ENCODE results near the gene TSR1. TPM values are rescaled to one million over a fixed set of nuclear protein-coding genes. Genes with fewer than 3 reads are reported as not detected.

TSR1 gene
- total RNA-seq, 1 experiment from 2014 or later = 50.8 TPM

DNA sequence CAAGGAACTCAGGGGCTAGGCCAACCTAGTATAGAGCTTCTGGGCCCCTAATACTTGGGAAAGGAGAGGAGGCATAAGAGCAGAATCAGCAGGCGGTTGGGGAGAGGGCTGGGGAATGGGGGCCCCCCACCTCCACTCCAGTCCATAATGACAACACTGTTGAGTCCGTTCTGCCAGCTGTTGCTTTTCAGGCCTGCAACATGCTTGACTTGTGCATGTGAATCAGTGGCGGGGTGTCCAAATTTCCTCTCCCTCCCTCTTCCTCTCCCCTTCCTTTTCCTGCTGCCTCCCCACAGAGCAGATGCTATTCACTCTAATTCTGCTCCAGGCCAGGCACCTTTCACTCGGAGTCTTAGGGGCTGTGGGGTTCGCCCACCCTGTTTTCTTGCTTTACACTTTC, 32.8 kb upstream of the TSR1 start:
- no peak for DNase-seq (ENCODE audit: low read depth)

DNA sequence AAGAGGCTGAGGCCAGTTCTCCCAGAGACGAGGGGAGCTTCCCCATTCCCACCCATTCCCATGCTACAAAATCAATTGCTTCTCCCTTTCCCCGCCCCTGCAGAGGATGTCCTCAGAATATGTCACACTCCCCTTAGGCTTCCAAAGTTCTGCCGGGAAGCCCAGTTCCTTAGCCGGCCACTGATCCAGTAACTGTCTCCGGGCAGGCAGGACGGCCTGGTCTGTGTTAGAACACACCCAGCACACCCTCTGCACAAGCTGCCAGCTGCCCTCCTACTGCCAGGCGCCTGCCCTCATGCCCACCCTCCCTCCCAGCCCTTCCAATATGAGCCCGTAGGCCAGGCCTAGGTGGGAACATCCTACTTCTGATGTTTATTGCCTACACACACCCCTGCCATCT, 32.1 kb upstream of the TSR1 start:
- no peak for DNase-seq (ENCODE audit: low read depth)

DNA sequence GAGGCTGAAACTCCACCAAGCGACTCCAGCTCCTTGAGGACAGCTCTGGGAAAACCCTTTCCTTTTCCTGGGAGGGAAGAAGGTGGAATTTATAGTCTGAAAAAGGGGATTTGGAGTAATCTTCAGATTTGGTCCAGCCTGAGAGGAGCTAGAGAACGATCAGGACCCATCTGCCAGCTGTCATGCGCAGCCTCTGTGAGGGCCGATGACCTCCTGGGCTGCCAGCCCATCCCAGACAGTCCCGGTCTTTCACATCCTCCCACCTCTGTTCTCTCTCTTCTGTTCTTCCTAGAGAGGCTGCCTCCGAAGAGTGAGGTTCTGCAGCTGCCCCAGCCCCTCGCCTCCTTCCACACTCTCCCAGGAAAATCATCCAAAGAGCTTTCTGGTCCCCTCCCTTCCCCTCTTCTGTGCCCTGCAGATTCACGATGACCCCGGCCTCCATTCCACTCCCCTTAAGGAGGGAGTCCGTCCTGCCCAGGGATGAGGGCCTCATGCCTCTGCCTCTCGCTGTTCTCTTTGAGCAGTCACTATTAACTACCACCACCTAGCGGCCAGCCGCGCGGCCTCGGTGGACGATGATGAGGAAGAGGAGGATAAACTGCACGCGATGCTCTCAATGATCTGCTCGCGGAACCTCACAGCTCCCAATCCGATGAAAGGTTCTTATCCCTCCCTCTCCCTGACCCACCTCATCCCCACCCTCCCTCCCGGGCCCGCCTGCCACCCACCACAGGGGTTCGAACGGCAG, 30.7 kb upstream of the TSR1 start:
- no peak for DNase-seq (ENCODE audit: low read depth)

DNA sequence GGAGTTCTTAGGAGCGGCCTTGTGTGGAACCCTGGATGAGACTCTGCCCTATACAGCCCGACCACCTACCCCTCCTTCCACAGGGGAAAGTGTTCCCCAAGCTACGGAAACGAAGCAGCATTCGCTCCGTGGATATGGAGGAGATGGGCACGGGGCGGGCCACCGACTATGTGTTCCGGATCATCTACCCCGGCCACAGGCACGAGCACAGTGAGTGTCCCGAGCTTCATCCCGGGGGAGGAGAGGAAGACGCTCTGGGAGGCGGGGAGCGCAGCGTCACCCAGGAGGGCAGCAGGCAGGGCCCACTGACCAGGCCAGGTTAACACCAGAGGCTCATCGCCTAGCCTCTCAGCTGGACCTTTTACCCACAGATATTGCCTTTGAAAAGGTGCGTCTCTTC, 28.9 kb upstream of the TSR1 start:
- no peak for DNase-seq (ENCODE audit: low read depth)

DNA sequence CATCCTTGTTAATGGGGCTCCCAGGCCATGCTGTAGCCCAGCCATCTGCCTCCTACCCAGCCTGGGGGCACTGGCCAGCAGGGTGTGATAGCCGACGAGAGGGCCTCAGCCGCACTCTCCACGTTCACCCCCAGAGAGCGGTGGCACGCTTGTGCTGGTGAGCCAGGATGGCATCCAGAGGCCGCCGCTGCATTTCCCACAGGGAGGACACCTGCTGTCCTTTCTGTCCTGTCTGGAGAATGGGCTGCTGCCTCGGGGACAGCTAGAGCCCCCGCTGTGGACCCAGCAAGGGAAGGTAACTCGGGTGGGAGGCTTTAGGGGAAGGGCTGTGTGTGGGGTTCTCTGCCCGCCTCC, 28.5 kb upstream of the TSR1 start:
- no peak for DNase-seq (ENCODE audit: low read depth)

DNA sequence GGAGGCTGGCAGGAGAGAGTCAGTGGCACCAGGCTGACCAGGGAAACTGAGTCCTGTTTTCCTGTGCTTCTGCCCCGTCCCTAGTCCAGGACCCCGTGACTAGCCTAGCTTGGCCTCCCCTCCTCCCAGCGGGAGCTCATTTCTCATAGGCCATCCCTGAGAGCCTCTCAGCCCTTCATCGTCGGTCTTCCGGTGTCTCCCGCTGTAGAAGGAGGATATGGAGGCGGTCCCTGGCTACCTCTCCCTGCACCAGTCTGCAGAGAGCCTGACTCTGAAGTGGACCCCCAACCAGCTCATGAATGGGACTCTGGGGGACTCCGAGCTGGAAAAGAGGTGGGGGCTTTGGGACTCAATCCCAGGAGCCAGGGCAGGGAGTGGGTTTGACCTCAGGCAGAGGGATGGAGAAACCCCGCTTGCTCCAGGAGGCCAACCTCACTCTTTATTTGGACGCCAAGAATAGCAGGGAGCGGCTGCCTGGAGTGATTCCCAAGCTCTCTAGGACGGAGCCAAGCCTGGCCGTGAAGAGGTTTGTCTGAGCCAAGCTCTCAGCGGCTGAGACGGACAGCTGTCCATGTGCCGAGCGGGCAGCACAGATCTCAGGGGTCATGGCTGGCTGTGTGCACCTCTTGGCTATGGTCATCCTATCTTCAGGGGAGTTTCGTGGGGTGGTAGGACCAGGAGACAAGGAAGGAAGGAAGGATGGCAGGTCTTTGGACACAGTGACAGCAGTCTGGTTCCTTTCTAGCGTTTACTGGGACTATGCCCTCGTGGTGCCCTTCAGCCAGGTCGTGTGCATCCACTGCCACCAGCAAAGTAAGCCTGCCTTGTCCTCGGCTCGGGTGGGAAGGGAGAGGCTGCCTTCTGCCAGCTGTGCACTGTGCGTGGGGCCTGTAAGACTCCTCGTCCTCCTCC, 27.9 kb upstream of the TSR1 start:
- no peak for DNase-seq (ENCODE audit: low read depth)

DNA sequence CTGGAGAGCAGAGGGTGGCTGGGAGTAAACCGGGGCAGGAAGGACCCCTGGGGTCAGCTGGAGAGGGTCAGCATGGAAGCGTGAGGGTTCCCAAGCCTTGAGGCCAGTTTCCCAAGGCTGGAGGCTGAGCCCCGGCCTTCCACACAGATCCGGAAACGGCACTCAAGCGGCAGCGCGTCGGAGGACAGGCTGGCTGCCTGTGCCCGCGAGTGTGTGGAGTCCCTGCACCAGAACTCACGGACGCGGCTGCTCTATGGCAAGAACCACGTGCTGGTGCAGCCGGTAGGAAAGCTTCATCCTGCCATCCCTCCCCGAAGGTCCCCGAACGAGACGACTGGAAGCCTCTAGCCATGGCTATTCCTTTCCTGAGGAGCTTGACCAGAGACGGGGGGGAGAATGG, 27.1 kb upstream of the TSR1 start:
- no peak for DNase-seq (ENCODE audit: low read depth)

DNA sequence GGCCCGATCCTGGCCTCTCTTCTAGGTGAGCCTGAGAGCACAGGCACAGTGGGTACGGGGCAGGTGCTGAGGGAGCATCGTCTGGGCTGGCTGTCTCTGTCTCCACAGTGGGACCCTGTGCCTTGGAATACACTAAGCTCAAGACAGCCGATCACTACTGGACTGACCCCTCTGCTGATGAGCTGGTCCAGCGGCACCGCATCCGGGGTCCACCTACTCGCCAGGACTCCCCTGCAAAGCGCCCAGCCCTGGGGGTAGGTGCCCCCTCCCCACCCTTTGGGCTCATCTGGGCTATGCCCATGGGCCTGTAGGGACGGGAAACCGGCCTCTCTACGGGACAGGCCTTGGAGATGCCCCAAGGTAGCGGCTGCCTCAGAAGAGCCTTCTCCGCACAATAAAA, 26.6 kb upstream of the TSR1 start:
- no peak for DNase-seq (ENCODE audit: low read depth)

DNA sequence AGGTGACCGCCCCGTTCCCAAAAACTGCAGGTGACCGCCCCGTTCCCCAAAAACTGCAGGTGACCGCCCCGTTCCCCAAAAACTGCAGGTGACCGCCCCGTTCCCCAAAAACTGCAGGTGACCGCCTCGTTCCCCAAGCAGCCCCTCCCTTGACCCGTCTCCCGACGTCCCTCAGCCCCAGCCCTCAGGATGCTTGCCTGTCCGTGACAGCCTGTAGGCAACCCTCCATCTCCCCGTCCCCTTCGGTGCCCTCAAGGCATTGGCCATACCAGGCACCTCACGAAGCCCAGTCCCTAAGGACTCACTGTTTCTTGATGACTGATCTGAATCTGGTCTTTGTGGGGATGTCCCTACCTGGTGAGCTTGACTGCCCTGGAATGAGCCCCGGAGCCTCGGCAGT, 26.2 kb upstream of the TSR1 start:
- DNase-seq (ENCODE audit: low read depth) = no peak

DNA sequence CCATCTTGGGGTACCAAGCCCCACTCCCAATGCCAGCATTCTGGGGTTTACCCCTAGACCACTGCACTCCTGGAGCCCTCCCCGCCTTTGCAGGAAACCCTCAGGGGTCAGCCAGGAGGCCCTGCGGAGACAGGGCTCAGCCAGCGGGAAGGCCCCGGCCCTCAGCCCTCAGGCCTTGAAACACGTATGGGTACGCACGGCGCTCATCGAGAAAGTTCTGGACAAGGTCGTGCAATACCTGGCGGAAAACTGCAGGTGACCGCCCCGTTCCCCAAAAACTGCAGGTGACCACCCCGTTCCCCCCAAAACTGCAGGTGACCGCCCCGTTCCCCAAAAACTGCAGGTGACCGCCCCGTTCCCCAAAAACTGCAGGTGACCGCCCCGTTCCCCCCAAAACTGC, 25.8 kb upstream of the TSR1 start:
- DNase-seq (ENCODE audit: low read depth) = no peak

DNA sequence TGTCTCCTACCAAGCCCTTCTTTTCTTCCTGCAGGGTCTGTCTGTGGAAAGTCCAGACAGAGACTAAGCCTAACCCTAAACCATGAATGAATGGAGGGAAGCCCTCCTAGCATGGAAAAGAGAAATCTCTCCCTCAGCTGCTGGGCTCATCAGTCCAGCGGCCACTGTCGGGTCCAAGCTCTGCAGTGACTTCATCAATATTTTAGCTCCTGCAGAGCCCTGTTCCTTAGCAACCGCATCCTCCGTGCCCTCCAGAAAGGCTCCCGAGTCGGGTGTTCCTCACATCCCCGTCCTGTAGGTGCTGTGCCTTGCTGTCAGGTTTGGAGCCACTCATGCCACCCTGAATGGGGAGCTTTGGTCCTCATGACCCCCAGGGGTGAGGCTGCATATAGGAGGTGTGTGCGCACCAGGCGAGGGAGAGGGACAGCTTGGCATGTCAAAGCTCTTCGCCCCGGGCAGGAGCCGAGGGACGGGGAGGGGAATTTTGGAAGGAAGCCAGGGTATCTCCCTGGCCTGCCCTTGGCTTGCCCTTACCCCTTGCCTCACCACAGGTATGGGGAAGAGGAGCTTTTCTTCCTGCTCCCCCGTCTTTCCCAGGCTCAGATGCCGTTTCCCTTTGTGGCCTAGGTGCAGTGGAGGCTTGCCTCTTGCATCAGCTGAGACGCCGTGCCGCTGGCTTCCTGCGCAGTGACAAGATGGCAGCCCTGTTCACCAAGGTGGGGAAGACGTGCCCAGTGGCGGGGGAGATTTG, 24.9 kb upstream of the TSR1 start:
- DNase-seq (ENCODE audit: low read depth) = no peak

DNA sequence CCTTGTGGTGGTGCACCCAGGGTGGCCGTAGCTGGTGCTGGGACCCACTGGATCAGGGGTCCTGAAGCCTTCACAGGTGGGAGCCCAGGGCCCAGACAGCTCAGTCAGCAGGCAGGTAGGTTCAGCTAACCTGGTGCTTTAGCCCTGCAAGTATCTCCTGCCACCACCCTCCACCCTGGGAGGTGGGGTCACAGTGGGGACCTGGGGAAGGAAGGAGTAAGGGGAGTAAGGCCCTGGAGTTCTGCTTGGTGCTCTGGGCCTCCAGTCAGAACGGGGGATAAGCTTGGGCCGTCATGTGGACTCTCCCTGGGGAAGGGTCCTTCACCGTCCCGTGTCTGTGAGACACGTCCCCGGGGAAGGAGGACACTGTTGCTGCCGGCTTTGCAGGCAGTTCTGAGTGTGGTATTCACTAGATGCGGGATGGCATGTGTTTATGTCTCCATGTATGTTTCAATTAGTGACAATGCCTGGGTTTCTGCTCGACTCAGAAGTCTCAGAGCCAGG, 21.7 kb upstream of the TSR1 start:
- no peak for DNase-seq (ENCODE audit: low read depth)

DNA sequence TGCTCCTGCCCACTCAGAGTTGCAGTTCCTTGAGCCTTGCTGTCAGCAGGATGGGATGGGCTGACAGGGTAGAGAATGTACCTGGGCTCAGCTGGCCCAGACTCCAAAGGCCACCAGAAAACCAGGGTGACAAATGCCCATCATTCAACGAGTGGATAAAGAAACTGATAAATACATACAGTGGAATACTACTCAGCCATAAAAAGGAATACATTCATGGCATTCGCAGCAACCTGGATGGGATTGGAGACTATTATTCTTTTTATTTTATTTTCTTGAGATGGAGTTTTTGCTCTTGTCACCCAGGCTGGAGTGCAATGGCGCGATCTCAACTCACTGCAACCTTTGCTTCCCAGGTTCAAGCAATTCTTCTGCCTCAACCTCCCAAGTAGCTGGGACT, 21.0 kb upstream of the TSR1 start:
- no peak for DNase-seq (ENCODE audit: low read depth)

DNA sequence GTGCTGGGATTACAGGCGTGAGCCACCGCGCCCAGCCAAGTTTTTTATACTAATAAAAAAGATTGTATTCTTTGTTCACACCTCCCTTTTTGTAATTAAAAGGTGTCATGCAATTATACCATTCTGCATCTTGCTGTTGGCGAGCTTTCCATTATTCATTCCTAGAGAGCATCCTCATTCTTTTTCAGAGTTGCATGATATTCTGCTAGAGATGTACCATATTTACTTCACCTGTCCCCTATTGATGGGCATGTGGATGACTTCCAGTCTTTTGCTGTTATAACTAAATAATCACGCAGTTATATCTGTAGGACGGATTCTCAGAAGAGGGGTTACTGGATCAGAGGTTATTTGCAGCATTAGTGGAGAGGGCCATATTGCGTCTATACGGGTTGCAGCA, 18.1 kb upstream of the TSR1 start:
- DNase-seq (ENCODE audit: low read depth) = no peak

DNA sequence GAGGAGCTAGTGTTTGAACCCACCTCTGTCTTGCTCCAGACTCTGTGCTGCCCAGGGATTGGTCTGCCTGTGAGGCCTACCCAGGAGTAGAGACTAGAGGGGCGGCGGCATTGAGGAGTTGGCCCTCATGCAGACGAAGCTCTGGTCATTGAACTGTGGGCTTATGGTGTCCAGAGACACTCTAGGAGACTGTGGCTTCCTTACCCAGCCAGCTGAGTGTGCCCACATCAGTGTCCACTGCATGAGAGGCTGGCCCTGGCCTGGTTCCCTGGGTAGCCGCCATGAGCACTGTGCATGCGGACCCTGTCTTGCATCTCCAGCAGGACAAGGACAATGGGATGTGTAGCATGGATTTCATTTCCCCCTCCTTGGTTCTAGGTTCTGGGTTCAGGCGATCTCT, 15.0 kb upstream of the TSR1 start:
- no peak for DNase-seq (ENCODE audit: low read depth)

DNA sequence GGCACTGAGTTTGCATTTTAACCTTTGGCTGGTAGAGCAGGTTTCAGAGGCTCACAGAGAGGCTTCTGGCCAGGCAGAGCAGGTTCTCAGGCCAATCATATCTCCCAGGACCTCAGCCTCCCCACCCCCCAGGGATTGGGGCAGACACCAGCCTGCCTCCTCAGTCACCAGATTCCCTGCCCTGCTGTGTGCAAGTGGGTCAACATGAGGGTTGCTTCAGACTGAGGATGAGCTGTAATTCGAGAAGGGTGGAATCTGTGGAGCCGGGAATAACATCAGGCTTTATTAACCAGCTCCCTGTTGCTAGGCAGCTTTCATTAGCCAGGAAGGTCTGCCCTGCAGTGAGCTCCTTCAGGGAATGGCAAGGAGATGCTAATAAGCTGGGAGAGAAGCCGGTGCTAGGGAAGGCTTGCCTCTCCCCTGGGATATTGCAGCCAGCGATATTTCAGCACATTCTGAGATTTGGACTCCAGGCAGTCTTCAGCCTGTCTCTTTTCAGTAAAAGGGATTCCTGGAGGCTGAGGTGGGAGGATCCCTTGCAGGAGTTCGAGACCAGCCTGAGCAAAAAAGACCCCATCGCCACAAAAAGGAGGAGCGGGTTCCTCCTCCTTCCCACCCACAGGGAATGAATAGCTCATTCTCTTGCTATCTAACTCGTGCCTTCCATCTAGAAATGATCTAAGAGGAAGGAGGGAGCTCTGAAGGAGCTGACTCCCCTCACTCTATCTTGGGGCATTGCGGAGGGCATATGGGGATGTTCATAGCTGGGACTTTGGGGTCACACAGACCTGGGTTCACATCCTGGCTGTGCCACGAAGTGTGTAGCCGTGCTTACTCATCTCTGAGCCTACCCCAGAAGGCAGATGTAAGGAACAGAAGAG, 11.8 kb upstream of the TSR1 start:
- DNase-seq (ENCODE audit: low read depth) = peak; percentile 53

DNA sequence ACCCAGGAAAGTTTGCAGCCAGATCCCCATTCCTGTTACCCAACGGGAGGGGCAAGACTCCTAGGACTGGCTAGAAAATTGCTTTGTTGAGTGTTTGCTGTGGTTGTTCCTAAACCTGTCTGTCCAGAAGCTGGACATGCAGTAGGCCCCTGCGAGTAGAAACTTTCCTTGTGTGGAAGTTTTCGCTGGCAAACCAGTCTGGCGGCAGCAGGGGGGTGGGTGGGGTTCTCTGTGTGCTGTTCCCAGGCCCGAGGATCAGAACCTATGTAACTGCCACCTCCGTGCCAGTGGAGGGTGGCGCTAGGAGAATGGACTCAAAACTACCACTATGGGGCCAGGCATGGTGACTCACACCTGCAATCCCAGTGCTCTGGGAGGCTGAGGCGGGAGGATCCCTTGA, 10.2 kb upstream of the TSR1 start:
- no peak for DNase-seq (ENCODE audit: low read depth)

DNA sequence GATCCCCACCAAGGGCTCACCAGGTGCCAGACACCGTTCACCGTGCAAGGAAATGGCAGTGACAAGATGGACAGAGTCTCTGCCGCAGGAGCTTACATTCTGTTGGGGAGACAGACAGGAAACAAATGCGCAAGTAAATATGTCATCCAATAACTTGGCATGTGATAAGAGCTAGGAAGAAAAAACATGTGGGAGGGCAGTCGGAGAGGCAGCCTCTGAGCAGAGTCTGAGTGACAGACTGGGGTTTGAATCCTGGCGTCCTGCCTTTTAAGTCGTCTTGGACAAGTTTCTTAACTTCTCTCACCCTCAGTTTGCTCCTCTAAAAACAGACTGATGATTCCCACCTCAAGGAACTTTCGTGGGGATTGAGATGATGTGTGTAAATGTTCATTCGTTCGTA, 8.3 kb upstream of the TSR1 start:
- no peak for DNase-seq (ENCODE audit: low read depth)

DNA sequence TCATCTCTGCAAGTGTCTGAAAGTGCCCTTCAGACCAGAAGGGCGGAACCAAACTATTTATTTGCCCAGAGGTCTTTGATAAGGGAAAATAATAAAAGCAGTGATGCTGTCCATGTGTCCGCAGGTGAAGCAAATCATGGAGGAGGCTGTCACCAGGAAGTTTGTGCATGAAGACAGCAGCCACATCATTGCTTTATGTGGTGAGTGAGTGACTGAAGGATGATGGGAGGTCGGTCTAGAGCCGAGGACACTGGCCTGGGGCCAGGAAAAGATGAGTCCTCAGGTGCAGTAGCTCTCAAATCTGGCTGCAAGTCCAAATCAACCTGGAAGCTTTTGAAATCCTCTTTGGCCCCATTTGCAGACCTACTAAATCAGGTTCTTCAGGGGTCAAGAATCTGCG, 7.2 kb upstream of the TSR1 start:
- DNase-seq (ENCODE audit: low read depth) = peak; percentile 38

DNA sequence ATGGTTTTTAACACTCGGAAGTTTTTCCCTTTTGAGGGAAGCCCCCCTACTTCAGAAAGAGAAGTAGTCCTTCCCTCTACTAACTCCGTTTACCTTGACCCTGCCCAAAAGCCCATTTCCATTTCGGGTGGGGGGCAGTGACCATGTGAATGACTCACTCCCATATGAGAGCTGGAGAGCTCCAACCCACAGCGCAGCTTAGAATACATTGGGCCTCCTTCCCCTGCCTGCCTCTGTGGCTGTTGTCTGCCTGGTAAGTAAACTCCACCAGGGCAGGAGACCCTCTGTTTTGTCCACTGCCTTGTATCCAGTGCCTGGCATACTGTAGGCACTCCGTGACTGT, 2.0 kb upstream of the TSR1 start:
- DNase-seq (ENCODE audit: low read depth) = no peak

DNA sequence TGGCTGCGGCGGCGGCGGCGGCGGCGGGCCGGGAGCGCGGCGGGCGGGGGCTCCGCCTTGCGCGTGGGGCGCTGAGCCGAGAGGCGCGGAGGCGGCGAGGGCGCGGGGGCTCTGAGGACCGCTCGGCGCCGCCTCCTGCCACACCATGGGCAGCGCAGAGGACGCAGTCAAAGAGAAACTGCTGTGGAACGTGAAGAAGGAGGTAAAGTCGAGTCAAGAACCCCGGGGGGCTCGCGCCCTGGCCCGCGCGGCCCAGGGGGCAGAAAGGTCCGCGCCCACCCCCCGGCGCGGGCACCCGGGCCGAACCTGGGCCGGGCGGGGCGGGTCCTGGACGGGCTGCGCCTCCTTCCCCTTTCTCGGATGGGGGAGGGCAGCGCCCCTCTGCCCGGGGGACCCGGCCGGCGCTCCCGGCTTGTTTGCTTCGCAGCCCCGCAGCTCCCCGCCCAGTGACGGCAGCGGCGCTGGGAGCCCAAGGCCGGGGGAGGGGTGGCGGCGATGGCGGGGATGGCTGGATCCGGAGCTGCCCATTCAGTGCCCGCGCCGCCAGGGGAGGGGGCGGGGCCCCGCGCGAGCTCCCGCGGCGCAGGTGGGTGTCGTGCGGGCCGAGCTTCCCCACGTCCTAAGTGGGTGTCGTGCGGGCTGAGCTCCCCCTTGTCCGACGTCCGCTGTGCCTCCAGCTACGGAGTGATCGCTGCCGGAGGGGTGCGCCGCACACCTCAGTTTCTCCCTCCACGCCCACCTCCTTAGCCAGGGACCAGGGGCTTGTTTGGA, 1.5 kb upstream of the TSR1 start:
- DNase-seq (ENCODE audit: low read depth) = peak; percentile 55
